A549 (cell line): ENCODE data around the gene CDH22.

Source experiments
- BCL3 ChIP-seq: fragments of >200 bp; sonication (Bioruptor Twin); formaldehyde crosslinking; IDR thresholded peaks from 3 replicates; pipeline ENCODE4 v1.6.1; 2016
- CTCF ChIP-seq: fragments of >200 bp; sonication (Bioruptor Twin); formaldehyde crosslinking; IDR thresholded peaks from 3 replicates; pipeline ENCODE4 v1.5.1; 2016
- MAX ChIP-seq: IDR thresholded peaks from 2 replicates; pipeline ENCODE4 v1.6.1; 2012
- NFE2L2 ChIP-seq: fragments of 150-350 bp; conservative IDR thresholded peaks from 2 replicates; pipeline ENCODE4 v1.6.1; 2014; ENCODE audit warnings: low read length
- NPAS2 ChIP-seq: fragments of 250-450 bp; sonication (Bioruptor Pico); IDR thresholded peaks from 2 replicates; pipeline ENCODE4 v1.8.0; 2022; ENCODE audit warnings: mild to moderate bottlenecking, moderate library complexity, borderline replicate concordance
- POLR2A ChIP-seq: IDR thresholded peaks from 2 replicates; pipeline ENCODE4 v1.6.1; 2012; ENCODE audit warnings: mild to moderate bottlenecking, low read length
- ZFP36 ChIP-seq: fragments of 450-650 bp; IDR thresholded peaks from 2 replicates; pipeline ENCODE4 v1.6.1; 2014; ENCODE audit warnings: borderline replicate concordance; ENCODE audit not compliant: partially characterized antibody

GRCh38 chr20:46253391-46253790, 54.9 kb downstream of the CDH22 start:
- TF ChIP-seq POLR2A (no peak), BCL3 (no peak), MAX (no peak), CTCF (peak; percentile 34; the same call in 2 of the 3 replicates), NPAS2 (no peak), ZFP36 (no peak), NFE2L2 (no peak)
